ENCODE data around the gene MMD. TPM values are rescaled to one million over a fixed set of nuclear protein-coding genes. Genes with fewer than 3 reads are reported as not detected.

MMD gene
- total and polyA plus RNA-seq, 9 of the 15 experiments (the other 6 are each of a cell fraction or from before 2014, with no cell fraction given) = 3.1 to 18.9 (median 10.7) TPM

DNA sequence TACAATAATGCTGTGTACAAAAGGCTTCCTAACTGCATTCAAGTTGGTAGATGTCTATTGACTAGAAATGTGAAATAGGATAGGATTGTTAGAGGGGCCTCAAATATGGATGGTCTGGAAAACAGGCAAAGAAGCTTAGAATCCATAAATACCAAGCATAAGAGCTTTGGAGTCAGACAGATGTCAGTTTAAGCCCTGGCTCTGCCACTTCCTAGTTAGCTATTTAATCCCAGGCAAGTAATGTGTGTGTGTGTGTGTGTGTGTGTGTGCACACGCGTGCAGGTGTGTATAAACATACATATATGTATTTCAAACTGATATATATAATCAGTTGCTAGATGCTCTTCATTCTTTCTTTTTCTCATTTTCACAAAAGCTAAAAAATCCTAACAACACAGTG is 66.7 kb downstream of the MMD start:
- in situ Hi-C loops (cut with MboI) = loop anchor here (5.0 kb wide), 1 partner anchor 363 kb away; no protein-coding TSS in a partner anchor
- no TSS peak for BruUV-seq (replicated peaks)
- DNase-seq (ENCODE audit: extremely low read depth in 1 of 4, low spot score in 3 of 4) = no peak
- no peaks in the 10 kb centered on the region for H3K9me1 ChIP-seq (ENCODE audit: control insufficient read depth, insufficient read depth, low read length)
- no peaks in the 10 kb centered on the region for H3K79me2 ChIP-seq (ENCODE audit: control insufficient read depth, insufficient read depth, low read length)
- TF ChIP-seq STAT5A (IDR thresholded peaks at IDR 0.05; ENCODE audit: borderline replicate concordance, low read length) (no peak), NCOA2 (IDR thresholded peaks at IDR 0.05; ENCODE audit: partially characterized antibody in 2 of 2) (no peak), TBL1XR1 (IDR thresholded peaks at IDR 0.05; ENCODE audit: low read length in 2 of 2) (no peak)
- TF ChIP-seq, protein P1, sequence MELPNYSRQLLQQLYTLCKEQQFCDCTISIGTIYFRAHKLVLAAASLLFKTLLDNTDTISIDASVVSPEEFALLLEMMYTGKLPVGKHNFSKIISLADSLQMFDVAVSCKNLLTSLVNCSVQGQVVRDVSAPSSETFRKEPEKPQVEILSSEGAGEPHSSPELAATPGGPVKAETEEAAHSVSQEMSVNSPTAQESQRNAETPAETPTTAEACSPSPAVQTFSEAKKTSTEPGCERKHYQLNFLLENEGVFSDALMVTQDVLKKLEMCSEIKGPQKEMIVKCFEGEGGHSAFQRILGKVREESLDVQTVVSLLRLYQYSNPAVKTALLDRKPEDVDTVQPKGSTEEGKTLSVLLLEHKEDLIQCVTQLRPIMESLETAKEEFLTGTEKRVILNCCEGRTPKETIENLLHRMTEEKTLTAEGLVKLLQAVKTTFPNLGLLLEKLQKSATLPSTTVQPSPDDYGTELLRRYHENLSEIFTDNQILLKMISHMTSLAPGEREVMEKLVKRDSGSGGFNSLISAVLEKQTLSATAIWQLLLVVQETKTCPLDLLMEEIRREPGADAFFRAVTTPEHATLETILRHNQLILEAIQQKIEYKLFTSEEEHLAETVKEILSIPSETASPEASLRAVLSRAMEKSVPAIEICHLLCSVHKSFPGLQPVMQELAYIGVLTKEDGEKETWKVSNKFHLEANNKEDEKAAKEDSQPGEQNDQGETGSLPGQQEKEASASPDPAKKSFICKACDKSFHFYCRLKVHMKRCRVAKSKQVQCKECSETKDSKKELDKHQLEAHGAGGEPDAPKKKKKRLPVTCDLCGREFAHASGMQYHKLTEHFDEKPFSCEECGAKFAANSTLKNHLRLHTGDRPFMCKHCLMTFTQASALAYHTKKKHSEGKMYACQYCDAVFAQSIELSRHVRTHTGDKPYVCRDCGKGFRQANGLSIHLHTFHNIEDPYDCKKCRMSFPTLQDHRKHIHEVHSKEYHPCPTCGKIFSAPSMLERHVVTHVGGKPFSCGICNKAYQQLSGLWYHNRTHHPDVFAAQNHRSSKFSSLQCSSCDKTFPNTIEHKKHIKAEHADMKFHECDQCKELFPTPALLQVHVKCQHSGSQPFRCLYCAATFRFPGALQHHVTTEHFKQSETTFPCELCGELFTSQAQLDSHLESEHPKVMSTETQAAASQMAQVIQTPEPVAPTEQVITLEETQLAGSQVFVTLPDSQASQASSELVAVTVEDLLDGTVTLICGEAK (IDR thresholded peaks at IDR 0.05) = no peak
- TF ChIP-seq, protein P1 (CRISPR knock-in tag; IDR thresholded peaks at IDR 0.05) = no peak
- 80% methylated on average over 2 of the region's 2 CpGs for WGBS (ENCODE audit: insufficient coverage, low coverage, missing lambda C conversion rate)
- H3K9ac ChIP-seq (ENCODE audit: insufficient read depth in 1 of 2, low read depth in 2 of 2, low read length in 2 of 2) = no peak overlapping the region
- no peak for FAIRE-seq
- no peak overlapping the region for H3K27ac ChIP-seq (ENCODE audit: extremely low read depth, low read depth, low read length)
- no peaks in the 10 kb centered on the region for H4K20me1 ChIP-seq (replicated peaks; ENCODE audit: control insufficient read depth, insufficient read depth, low read length)
- 0 out of 2 replicates have a peak overlapping the region, but pooled peaks have one; percentile 8 for H2AFZ ChIP-seq (ENCODE audit: low read depth, low read length)
- no peak for ATAC-seq
- H3K4me1 ChIP-seq (replicated peaks in 1 of 2; ENCODE audit: control insufficient read depth in 2 of 2, insufficient read depth in 2 of 2, low read length in 2 of 2) = no peaks in the 10 kb centered on the region; a peak in 2 of 5 replicates
- H3K27me3 ChIP-seq (ENCODE audit: control insufficient read depth in 2 of 2, insufficient read depth in 2 of 2, low read length in 2 of 2) = no peaks in the 10 kb centered on the region
- intact Hi-C loops (cut with micrococcal nuclease) = loop anchor here (5.0 to 10.0 kb wide), 2 partner anchors 157 to 300 kb away; partner anchors contain the start of gene SMIM36
- no peaks in the 10 kb centered on the region for H3K9me3 ChIP-seq (replicated peaks; ENCODE audit: control insufficient read depth, insufficient read depth, low read depth, low read length)
- ChIA-PET POLR2A (interaction anchor here (0.6 to 1.3 kb wide), 3 partner anchors 10 to 172 kb away, joined by 3 to 6 read pairs (median 3); no protein-coding TSS in a partner anchor), CTCF (ENCODE audit: low intra/inter-chr PET ratio) (no interaction called here)
- H3K4me3 ChIP-seq = no peak overlapping the region
- H3K36me3 ChIP-seq (ENCODE audit: control insufficient read depth, insufficient read depth, low read length) = no peaks in the 10 kb centered on the region
- H3K4me2 ChIP-seq (ENCODE audit: insufficient read depth, low read length) = no peak overlapping the region

Measured in K562 (cell line).